Activated CD8-positive, alpha-beta memory T cell treated with anti-CD3 and anti-CD28 coated beads for 24 hours (primary cell): ENCODE data around the gene MYH9.
"Not testable (repeated sequence)": the region's sequence is repeated elsewhere in the genome, so short reads cannot be mapped to it uniquely, and the experiment has no call there.

Source experiments
- DNase-seq: peaks from one replicate; pipeline ENCODE4 v3.0.0-alpha.2; 2020

The MYH9 gene

GRCh38 chr22:36289948-36290371 is 97.8 kb downstream of the MYH9 start:
- DNase-seq, result not testable (repeated sequence)

GRCh38 chr22:36289406-36289870 is 98.3 kb downstream of the MYH9 start:
- DNase-seq, result no peak

GRCh38 chr22:36288571-36289405 is 99.0 kb downstream of the MYH9 start:
- DNase-seq, result peak; percentile 56

- peak; percentile 57 for DNase-seq
Observed at GRCh38 chr22:36287881-36288515, 99.8 kb downstream of the MYH9 start.

GRCh38 chr22:36286096-36286957 is 101.4 kb downstream of the MYH9 start:
- peak; percentile 85 for DNase-seq

GRCh38 chr22:36285545-36285944 is 102.2 kb downstream of the MYH9 start:
- DNase-seq, result no peak

- no peak for DNase-seq
Observed at GRCh38 chr22:36285017-36285416, 102.8 kb downstream of the MYH9 start.

GRCh38 chr22:36284171-36284571 is 103.6 kb downstream of the MYH9 start:
- no peak for DNase-seq

GRCh38 chr22:36282328-36282831 is 105.4 kb downstream of the MYH9 start:
- DNase-seq, result no peak

GRCh38 chr22:36281781-36282327 is 105.9 kb downstream of the MYH9 start:
- DNase-seq, result peak; percentile 54

GRCh38 chr22:36280379-36280778 is 107.4 kb downstream of the MYH9 start:
- no peak for DNase-seq

GRCh38 chr22:36279219-36279666 is 108.5 kb downstream of the MYH9 start:
- DNase-seq, result no peak

GRCh38 chr22:36277482-36278291 is 110.1 kb downstream of the MYH9 start:
- DNase-seq, result peak; percentile 85

GRCh38 chr22:36274531-36274930 is 113.2 kb downstream of the MYH9 start:
- DNase-seq, result no peak

GRCh38 chr22:36271951-36272350 is 115.8 kb downstream of the MYH9 start:
- DNase-seq, result not testable (repeated sequence)

- DNase-seq, result not testable (repeated sequence)
Observed at GRCh38 chr22:36271231-36271630, 116.5 kb downstream of the MYH9 start.

GRCh38 chr22:36267896-36268485 is 119.8 kb downstream of the MYH9 start:
- DNase-seq, result no peak

GRCh38 chr22:36267058-36267457 is 120.7 kb downstream of the MYH9 start:
- no peak for DNase-seq

GRCh38 chr22:36263886-36264664 is 123.7 kb downstream of the MYH9 start:
- not testable (repeated sequence) for DNase-seq

- DNase-seq, result not testable (repeated sequence)
Observed at GRCh38 chr22:36263216-36263673, 124.5 kb downstream of the MYH9 start.
